Activated CD8-positive, alpha-beta memory T cell treated with anti-CD3 and anti-CD28 coated beads for 36 hours (primary cell): ENCODE measurements around the gene GRAMD1A. TPM values are rescaled to one million over a fixed set of nuclear protein-coding genes. Genes with fewer than 3 reads are reported as not detected.

Experiments
- CTCF ChIA-PET: fragments of 350-600 bp; sonication (Branson Sonifier 250); formaldehyde crosslinking; loops from one replicate; lab custom pipeline; 2021; ENCODE audit warnings: antibody characterized with exemption; lab: Charles Lee
- POLR2A ChIA-PET: fragments of 350-600 bp; sonication (Branson Sonifier 250); formaldehyde crosslinking; loops from one replicate; lab custom pipeline; 2021; ENCODE audit warnings: antibody characterized with exemption; lab: Charles Lee
- total RNA-seq, 2 experiments: library from RNA; stranded (reverse); gene quantifications; one replicate each; pipeline ENCODE4 v1.2.3, GENCODE V29; 2021

GRAMD1A gene
- total RNA-seq, 2 experiments from 2014 or later: 183 to 188 TPM

- CTCF ChIA-PET: interaction anchor here (1.5 to 1.9 kb wide), 2 partner anchors 17 to 45 kb away, joined by 4 to 6 read pairs; no protein-coding TSS in a partner anchor
- POLR2A ChIA-PET: no interaction called here
Measured at GRCh38 chr19:35069696-35070095, 69.6 kb downstream of the GRAMD1A start.

GRCh38 chr19:35070471-35070870, 70.3 kb downstream of the GRAMD1A start:
- POLR2A ChIA-PET: no interaction called here
- CTCF ChIA-PET: interaction anchor here (1.5 to 1.9 kb wide), 2 partner anchors 16 to 45 kb away, joined by 4 to 6 read pairs; no protein-coding TSS in a partner anchor

DNA sequence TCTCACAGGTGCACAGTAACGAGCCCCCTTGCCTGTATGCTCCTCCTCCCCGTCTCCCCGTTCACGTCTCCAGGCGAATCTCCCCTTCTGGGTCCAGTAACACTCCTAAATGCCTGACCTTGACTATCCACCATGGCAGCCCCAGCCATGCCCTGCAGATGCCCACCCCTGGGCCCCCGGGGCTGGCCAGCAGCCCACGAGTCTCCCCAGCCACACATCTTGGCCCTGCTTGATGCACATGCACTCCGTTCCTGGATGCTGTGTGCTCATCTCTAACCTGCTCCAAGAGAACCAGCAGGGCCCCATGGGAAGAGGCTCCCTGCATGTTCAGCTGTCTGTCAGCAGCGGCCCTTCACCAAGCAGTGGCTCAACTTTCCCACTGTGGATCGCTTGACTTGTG, 73.4 kb downstream of the GRAMD1A start:
- CTCF ChIA-PET: no interaction called here

DNA sequence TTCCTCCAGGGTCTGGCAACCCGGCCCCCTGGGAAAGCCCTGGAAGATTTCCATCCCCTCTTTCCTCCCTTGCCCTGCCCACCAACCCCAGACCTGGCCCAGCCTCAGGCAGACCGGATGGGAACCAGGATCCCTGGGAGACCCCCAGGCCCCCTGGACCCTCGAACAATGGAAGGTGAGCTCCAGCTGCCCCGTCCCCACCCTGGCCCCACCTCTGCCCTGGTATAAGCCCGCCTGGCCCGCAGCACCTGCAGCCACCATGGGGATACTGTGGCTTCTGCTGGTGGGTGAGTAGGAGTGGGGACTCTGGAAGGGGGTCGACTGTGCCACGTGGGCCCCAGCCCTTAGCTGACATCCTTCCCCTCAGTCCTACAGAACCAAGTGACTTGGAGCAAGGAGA, 73.8 kb downstream of the GRAMD1A start:
- ChIA-PET CTCF (no interaction called here), POLR2A (no interaction called here)

More for the DNA sequence above, 73.4 kb downstream of the GRAMD1A start:
- POLR2A ChIA-PET: no interaction called here

- CTCF ChIA-PET: no interaction called here
- POLR2A ChIA-PET: no interaction called here
Measured at GRCh38 chr19:35074426-35075201, 74.5 kb downstream of the GRAMD1A start.

DNA sequence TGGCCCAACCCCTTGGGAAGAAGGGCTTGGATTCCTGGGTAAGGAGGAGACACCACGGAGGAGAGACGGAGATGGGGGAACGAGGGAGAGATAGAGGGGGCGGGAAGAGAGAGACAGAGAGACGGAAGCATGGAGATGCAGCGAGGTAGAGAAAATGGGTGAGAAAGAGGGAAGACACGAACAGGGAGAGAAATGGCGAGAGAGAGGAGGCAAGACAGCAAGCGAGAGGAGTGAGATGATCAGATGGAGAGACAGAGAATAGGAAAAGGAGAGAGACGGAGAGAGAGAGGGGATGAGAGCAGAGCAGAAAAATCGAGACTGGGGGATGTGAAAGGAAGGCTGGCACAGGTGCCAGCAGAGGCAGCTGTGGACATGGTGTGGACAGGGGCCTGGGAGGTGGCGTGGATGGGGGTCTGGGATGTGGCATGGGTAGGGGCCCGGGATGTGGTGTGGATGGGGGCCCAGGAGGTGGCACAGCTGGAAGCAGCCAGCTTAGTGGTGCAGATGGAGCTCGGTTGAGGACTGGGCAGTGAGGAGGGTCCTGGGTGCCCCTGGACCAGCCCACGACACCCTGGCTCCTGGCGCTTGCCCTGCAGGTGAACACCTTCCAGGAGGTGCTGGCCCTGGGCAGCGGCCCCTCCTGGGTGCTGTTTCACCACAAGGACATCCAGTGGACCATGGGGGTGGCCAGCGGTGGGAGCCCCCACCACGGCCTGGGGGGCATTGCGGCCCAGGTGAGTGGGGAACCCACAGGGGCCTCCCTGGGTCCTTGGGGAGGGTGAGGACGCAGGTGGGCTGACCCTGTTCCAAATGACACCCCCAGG, 75.3 kb downstream of the GRAMD1A start:
- ChIA-PET POLR2A (no interaction called here), CTCF (no interaction called here)

DNA sequence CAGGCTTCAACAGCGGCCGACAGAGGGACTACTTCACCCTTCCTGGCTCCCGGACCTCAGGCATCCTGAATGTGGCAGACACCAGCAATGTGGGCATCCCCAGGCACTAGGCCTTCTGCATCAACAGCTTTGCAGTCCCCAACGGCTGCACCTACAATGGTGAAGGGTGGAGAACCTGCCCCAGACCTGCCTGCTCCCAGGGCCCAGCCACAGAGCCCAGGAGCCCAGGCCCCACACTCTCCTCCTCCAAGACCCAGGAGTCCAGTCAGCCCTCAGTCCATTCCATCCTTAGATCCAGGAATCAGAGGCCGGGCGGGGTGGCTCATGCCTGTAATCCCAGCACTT, 75.9 kb downstream of the GRAMD1A start:
- ChIA-PET POLR2A (no interaction called here), CTCF (interaction anchor here (0.7 kb wide), 1 partner anchor 1590 kb away, joined by 3 read pairs; no protein-coding TSS in a partner anchor)

Other genes with a start within 250 kb of the GRAMD1A start
- 1 to 10 TPM; 3.2 to 4.2 TPM for gene ZNF599, start 227.1 kb upstream of the GRAMD1A start, total RNA-seq
- 1 to 10 TPM; 4.3 to 5.4 TPM for gene ZNF30, start 73.4 kb upstream of the GRAMD1A start, total RNA-seq
- gene ZNF792, start 36.1 kb upstream of the GRAMD1A start, total RNA-seq: 1 to 10 TPM; 4.5 to 5.0 TPM
- gene SCN1B, start 30.1 kb downstream of the GRAMD1A start, total RNA-seq: 1 to 10 TPM in 1 of 2 experiments, under 1 TPM in 1; 0.99 to 1.3 TPM
- gene HPN, start 41.4 kb downstream of the GRAMD1A start, total RNA-seq: not detected
- gene FXYD3, start 115.5 kb downstream of the GRAMD1A start, total RNA-seq: not detected
- gene LGI4, start 134.7 kb downstream of the GRAMD1A start, total RNA-seq: not detected
- not detected for gene FXYD1, start 138.5 kb downstream of the GRAMD1A start, total RNA-seq
- gene FXYD7, start 142.9 kb downstream of the GRAMD1A start, total RNA-seq: not detected
- gene FXYD5, start 154.4 kb downstream of the GRAMD1A start, total RNA-seq: 100 to 1,000 TPM; 286 to 292 TPM
- gene FAM187B, start 228.4 kb downstream of the GRAMD1A start, total RNA-seq: not detected
- gene LSR, start 248.7 kb downstream of the GRAMD1A start, total RNA-seq: 10 to 100 TPM; 25.1 to 25.3 TPM